WERI-Rb-1 (cell line): ENCODE data around the gene LORICRIN.

Experiments used
- DNase-seq: peaks from one replicate; pipeline ENCODE4 v3.0.0-alpha.2; 2020
- H3K27ac ChIP-seq: fragments of 250-450 bp; sonication (Bioruptor Pico); 2 replicates; pipeline ENCODE4 v1.5.1; 2020; ENCODE audit warnings: mild to moderate bottlenecking, moderate library complexity
- H3K27me3 ChIP-seq: fragments of 250-450 bp; sonication (Bioruptor Pico); 2 replicates; pipeline ENCODE4 v1.5.1; 2021; ENCODE audit warnings: mild to moderate bottlenecking, low read depth, moderate library complexity; ENCODE audit not compliant: insufficient read depth, severe bottlenecking
- H3K36me3 ChIP-seq: fragments of 250-450 bp; sonication (Bioruptor Pico); 2 replicates; pipeline ENCODE4 v1.5.1; 2020; ENCODE audit warnings: mild to moderate bottlenecking, moderate library complexity
- H3K4me3 ChIP-seq: 2 replicates; pipeline ENCODE4 v1.5.1; 2011; ENCODE audit warnings: low read depth, mild to moderate bottlenecking, control low read depth, low read length
- H3K9me3 ChIP-seq: fragments of 250-450 bp; sonication (Bioruptor Pico); 2 replicates; pipeline ENCODE4 v1.5.1; 2021; ENCODE audit warnings: mild to moderate bottlenecking, moderate library complexity; ENCODE audit not compliant: severe bottlenecking
- TF ChIP-seq, protein P1 (sequence below): IDR thresholded peaks from 2 replicates; pipeline ENCODE4 v1.5.1; 2011; ENCODE audit warnings: low read depth, mild to moderate bottlenecking, control low read depth, inconsistent platforms, low read length

Gene LORICRIN, protein sequence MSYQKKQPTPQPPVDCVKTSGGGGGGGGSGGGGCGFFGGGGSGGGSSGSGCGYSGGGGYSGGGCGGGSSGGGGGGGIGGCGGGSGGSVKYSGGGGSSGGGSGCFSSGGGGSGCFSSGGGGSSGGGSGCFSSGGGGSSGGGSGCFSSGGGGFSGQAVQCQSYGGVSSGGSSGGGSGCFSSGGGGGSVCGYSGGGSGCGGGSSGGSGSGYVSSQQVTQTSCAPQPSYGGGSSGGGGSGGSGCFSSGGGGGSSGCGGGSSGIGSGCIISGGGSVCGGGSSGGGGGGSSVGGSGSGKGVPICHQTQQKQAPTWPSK

DNA sequence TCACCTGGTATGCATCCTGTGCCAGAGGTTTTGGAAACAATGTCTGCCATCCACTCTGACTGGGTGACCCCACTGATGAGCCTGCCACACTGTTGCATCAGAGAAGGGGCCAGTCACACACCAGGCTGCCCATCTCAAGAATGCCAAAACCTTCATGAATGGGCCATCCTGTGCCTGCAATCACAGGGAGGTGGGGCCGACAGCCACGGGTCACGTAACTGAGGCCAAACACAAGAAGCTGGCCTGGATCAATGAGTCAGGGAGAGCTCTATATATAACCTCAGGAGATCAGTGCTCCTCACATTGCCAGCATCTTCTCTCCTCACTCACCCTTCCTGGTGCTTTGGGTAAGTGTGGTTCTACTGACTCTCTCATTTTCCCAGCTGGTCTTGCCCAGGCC is at the start of gene LORICRIN:
Gene LORICRIN, plus strand, starts transcription at position 301 of the 400 bp plus-strand sequence. CDS start 1,263 bp downstream, outside the sequence.
- peaks cover 28% of the 10 kb centered on the region for H3K27me3 ChIP-seq
- TF ChIP-seq, protein P1, sequence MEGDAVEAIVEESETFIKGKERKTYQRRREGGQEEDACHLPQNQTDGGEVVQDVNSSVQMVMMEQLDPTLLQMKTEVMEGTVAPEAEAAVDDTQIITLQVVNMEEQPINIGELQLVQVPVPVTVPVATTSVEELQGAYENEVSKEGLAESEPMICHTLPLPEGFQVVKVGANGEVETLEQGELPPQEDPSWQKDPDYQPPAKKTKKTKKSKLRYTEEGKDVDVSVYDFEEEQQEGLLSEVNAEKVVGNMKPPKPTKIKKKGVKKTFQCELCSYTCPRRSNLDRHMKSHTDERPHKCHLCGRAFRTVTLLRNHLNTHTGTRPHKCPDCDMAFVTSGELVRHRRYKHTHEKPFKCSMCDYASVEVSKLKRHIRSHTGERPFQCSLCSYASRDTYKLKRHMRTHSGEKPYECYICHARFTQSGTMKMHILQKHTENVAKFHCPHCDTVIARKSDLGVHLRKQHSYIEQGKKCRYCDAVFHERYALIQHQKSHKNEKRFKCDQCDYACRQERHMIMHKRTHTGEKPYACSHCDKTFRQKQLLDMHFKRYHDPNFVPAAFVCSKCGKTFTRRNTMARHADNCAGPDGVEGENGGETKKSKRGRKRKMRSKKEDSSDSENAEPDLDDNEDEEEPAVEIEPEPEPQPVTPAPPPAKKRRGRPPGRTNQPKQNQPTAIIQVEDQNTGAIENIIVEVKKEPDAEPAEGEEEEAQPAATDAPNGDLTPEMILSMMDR = no peak
- H3K27ac ChIP-seq = no peak within 1 kb of the TSS
- H3K4me3 ChIP-seq = no peak within 1 kb of the TSS
- H3K36me3 ChIP-seq = no peaks in the 10 kb centered on the region
- no peaks in the 10 kb centered on the region for H3K9me3 ChIP-seq
- no peak for DNase-seq

DNA sequence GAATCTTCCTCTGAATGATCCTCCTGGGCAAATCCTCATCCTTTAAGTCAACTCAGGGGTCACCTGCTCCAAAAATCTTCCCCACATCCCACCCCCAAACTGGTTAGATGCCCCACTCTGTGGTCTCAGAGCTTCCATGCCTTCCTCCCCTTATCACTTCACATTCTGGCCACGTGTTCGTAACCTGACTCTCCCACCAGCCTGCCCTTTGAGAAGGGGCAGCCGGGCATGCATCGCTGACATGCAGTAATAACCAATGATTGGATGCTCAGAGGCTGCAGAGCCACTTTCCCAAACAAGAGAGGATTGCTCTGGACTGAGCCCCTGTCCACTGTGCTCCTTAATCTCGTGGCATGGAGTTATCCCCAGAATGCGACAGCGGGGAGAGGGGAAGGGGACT is 49.3 kb upstream of the LORICRIN start:
- Histone ChIP-seq H3K27ac (no peak overlapping the region), H3K27me3 (peaks cover 12% of the 10 kb centered on the region), H3K4me3 (no peak overlapping the region), H3K36me3 (no peaks in the 10 kb centered on the region), H3K9me3 (peaks cover 2% of the 10 kb centered on the region)
- no peak for DNase-seq
- TF ChIP-seq, protein P1 = no peak

DNA sequence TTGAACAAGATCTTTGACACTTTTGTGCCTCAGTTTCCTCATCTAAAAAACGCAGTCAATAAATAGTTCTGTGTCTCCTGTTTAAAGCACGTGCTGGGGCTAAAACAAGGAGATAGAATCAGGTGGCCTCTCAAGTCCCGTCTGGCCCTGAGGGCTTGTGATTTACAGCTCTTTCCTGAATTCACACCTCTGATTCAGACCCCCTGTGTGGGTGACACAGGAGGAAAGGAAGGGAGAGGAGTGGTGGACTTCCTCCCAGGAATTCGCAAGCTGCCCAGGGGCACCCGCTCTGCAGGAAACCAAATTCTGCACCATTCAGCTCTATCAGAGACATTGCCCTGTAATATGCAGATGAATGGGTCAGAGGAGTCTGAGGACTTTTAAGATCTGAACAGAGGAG is 47.3 kb upstream of the LORICRIN start:
- no peak overlapping the region for H3K27ac ChIP-seq
- TF ChIP-seq, protein P1 = no peak
- no peak overlapping the region for H3K4me3 ChIP-seq
- no peak for DNase-seq
- H3K27me3 ChIP-seq = peaks cover 5% of the 10 kb centered on the region
- H3K9me3 ChIP-seq = peaks cover 2% of the 10 kb centered on the region
- no peaks in the 10 kb centered on the region for H3K36me3 ChIP-seq

DNA sequence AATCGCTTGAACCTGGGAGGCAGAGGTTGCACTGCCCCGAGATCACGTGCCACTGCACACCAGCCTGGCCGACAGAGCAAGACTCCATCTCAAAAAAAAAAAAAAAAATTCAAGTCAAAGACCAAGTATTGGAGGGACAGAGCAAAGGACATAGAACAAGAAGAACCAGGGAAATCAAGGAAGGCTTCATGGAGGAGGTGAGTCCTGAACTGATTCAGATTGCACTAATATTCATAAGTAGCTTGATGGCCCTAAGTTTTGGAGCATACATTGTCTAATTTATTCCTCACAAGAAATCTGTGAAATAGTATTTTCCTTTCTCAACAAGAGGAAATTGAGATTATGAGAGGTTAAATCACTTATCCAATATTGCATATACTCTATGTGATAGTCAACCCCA is 46.0 kb upstream of the LORICRIN start:
- H3K27ac ChIP-seq = no peak overlapping the region
- H3K9me3 ChIP-seq = peaks cover 2% of the 10 kb centered on the region
- H3K4me3 ChIP-seq = no peak overlapping the region
- no peaks in the 10 kb centered on the region for H3K36me3 ChIP-seq
- peaks cover 5% of the 10 kb centered on the region for H3K27me3 ChIP-seq
- TF ChIP-seq, protein P1 = no peak
- no peak for DNase-seq

DNA sequence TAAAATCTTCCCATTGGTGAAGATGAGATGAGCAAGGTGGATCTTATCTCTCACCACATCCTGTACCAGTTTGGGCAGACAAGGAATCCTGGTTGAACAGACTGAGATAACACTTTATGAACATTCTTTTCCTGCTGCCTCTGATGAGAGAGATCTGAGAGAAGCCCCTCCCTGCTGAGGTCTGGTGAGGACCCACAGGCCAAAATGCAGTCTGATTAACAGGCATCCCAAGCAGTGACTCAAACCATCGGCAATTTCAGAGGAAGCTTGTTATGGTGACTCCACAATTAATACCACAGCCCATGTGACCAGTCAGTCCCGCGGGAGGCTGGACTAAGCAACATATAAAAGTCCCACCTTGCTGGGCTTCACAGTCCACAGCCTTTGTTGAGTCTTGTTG is 42.3 kb upstream of the LORICRIN start, which contains the start of gene PRR9:
Gene PRR9, plus strand, starts transcription at position 373 of the 400 bp plus-strand sequence. CDS start 561 bp downstream, outside the sequence.
- no peak within 1 kb of the TSS for H3K4me3 ChIP-seq
- no peak within 1 kb of the TSS for H3K27ac ChIP-seq
- no peaks in the 10 kb centered on the region for H3K9me3 ChIP-seq
- DNase-seq = no peak
- H3K27me3 ChIP-seq = no peaks in the 10 kb centered on the region
- TF ChIP-seq, protein P1 = no peak
- no peaks in the 10 kb centered on the region for H3K36me3 ChIP-seq
